NCI-H2196 (cell line): ENCODE results near the gene RTN4IP1.
A peak's percentile ranks its signal among the peaks of the same experiment; 100 is the strongest.
"Not testable (repeated sequence)": the region's sequence is repeated elsewhere in the genome, so short reads cannot be mapped to it uniquely, and the experiment has no call there.

ENCODE experiments used
- DNase-seq: peaks from one replicate; lab custom pipeline; 2025; ENCODE audit not compliant: unreplicated experiment; lab: John Stamatoyannopoulos, UW

The RTN4IP1 gene

DNA sequence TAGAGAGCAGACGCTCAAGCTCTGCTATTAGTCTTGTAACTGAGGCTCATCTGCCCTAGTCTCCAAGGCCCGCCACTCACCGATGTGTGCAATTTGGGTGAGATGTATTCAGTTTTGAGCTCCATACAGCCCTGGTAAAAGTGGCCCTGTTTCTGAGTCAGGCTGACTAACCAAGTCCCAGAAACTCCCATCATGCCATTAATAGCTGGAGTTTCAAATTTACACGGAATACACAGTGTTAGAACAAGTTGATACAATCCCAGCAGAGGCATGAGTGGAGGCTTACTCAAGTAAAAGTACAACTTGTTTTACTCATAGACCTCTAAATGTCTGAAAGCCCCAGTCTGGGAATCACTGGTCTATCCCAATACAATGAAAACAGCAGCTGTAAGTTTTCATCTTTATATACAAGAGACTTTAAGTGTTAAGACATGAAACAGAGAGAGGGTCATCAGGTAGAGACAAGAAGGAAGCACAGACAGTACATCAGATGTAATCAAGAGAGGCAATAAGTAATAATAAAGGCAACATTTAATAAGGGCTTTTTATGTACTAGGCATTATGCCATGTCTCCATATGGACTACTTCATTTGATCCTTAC lies 42.4 kb downstream of the RTN4IP1 start:
- no peak for DNase-seq

DNA sequence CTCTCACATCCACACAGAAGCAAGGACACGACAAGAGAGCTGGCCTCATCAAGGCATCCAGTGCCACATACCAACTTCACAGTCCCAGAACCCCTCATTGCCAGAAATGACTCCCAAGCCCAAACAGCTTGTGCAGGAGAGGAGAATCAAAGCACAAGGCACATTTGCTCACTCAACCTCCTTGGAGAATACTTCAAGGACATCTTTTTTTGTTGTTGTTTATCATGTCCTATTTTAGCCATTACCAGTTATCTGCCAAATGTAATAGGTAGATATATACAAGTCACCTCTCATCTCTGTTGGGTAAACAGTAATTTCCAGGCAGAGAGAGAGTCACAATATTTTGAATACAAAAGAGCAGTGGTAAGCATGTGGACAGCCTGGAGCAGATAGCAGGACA lies 47.8 kb downstream of the RTN4IP1 start:
- DNase-seq: no peak

- DNase-seq: no peak
These were observed 50.0 kb downstream of the RTN4IP1 start for GRCh38 chr6:106579281-106579680.

GRCh38 chr6:106574741-106575458 lies 54.4 kb downstream of the RTN4IP1 start:
- peak; percentile 49 for DNase-seq

DNA sequence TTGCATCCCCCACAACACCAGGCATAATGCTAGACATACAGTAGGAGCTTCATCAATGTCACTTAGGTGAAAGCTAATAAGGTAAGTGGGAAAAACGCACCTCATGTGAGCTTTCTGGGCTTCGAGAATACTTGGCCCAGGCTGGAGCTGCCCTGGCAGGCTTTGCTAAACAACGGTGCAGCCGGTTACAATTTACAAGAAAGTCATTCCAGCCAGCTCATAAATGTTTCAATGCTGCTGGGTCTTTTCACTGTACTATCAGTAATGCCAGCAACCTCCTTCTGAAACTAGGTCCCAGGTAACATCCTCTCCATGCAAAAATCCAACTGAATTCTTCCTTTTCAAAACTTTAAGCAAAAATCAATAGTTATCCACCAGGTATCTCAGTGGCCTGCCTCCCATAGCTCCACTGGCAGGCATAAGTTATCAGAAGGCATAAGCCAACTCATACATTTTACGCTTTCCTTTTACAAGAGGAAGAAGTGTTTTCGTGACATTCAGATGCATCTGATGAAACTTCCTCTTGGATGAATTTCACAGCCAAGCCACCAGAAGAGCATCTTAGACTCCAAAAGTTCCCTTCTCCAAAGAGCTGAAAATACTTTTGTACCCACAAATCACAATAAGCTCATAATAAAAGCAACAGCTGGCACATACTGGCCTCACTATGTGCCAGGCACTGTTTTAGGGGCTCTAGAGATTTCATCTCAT lies 56.3 kb downstream of the RTN4IP1 start:
- no peak for DNase-seq

DNA sequence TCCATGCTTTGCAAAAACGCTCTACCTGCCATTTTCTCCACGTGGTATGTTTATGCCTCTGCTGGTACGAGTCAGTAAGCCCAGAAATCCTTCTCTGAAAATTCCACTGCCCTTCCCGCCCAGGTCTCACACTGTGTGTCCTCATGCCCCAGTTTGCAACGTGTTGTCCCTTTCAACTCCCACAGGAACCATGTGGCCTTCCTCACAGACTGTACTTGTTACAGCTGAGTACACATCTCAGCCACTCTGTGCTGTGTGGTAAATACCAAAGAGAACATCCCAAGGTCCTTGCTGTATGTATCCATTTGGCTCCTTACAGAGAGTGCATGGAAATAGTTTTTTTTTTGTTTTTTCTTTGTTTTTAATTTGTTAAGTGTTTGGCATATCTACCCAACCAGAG lies 56.9 kb downstream of the RTN4IP1 start:
- DNase-seq: no peak

DNA sequence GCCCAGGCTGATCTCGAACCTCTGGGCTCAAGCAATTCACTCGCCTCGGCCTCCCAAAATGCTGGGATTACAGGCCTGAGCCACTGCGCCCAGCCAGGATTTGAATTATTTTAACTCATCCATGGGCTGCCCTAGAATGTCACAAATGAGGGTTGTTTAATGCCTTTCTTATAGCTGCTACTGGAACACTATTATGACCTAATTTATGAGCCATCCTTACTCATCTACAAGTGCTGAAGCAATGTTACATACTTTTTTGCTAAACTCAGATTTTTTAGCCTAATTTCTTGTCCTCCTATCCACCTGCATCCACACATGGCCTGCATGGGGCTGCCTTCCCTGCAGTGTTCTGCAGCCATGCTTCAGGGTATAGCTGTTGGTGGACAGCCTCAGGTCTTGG lies 59.9 kb downstream of the RTN4IP1 start:
- DNase-seq: no peak

DNA sequence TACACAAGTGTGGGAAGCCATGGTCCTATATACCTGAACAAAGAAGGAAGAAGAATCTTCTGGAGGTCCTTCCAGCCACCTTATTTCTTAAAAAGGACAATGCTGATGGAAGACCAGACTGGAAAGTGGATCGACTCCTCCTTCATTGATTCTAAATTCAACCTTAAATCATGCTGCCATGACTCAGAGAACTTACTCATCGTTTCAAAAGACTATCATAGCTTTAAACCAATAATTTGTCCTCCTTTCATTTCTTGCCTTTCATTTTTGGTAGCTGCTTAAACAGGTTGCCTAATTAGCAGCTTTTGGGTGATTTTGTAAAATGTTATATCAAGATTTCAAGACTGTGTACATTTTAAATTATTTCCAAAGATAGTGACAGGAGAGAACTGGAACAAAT lies 60.8 kb downstream of the RTN4IP1 start:
- no peak for DNase-seq

DNA sequence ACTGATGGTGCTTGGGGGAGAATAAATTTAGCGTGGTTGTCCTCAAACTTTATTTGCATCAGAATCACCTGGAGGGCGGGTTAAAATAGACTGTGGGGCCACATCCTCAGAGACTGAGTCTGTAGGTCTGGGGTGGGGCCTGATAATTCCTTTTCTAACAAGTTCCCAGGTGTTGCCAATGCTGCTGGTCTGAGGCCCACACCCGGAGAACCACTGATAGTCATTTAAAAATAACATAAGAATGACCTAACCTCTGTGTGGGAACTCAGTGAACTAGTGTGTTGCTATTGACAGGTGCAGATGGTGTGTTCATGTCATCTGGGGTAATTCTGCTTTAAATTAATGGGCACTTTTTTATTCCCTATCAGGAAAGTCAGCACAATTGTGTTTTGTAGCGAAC lies 64.8 kb downstream of the RTN4IP1 start:
- no peak for DNase-seq

DNA sequence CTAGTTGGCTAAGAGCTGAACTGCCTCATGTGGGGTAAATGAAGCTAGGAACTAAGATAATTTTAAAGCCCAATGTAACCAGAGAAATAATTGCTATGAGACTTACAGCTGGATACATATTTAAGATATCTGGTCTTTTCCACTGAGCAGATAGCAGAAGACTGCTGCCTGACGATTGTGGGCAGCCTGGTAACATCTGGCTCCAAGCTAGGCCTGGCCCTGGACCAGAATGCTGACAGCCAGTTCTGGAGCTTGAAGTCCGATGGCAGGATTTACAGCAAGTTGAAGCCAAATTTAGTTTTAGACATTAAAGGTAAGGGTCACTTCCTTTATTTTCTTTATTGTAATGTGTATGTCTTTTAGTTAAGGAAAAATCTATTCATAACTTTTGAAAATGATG lies 65.7 kb downstream of the RTN4IP1 start:
- DNase-seq: no peak

DNA sequence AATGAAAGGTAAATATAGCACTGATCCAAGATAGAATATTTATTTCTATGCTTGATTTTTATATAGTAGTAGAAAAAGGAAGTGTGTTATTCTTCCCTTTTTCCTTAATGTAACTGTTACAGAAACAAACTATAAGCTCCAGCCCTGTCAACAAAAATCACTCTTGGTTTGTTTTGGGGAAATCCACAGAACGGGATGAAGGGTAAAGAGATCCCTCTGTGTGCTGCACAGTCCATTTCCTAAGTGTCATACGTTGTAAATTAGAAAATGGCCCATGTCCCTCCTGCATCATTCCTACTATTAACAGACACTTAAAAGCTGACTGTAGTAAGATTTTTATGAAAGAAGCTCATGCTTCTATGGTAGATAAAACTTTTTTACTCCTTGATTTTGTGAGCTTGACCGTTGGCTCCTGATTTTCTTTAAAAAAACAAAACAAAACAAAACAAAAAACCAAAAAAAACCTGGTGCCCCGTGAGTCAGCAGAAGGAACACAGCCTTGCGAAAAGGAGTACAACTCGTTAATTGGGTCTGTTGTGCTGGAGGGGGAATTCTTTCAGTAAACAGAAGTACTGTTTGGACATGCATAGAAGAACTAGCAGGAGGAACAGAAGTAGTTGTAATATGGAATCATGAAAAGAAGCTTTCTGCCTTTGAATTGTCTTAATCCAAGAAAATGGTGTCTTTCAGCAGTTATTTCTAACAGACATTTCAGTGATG lies 67.5 kb downstream of the RTN4IP1 start:
- no peak for DNase-seq

- DNase-seq: no peak
These were observed 68.2 kb downstream of the RTN4IP1 start for GRCh38 chr6:106560996-106561685.

- DNase-seq: not testable (repeated sequence)
These were observed 69.6 kb downstream of the RTN4IP1 start for GRCh38 chr6:106559659-106560058.

- DNase-seq: no peak
These were observed 70.9 kb downstream of the RTN4IP1 start for GRCh38 chr6:106558364-106558763.

- DNase-seq: no peak
These were observed 71.5 kb downstream of the RTN4IP1 start for GRCh38 chr6:106557837-106558236.

- no peak for DNase-seq
These were observed 72.8 kb downstream of the RTN4IP1 start for GRCh38 chr6:106556368-106556960.

DNA sequence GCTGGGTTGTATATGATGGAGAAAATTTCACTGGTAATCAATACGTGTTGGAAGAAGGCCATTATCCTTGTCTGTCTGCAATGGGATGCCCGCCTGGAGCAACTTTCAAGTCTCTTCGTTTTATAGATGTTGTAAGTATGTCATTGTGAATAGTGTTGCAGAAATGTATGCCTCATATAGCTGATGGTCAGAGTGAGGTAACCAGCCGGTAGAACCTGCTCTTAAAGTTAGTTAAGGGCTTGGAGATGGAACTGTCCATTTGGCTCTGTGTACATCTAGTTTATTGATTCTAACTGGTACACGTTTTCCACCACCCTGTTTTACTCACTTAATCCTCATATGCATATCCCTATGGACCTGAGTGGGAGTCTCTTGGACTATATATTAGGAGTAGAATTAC lies 73.5 kb downstream of the RTN4IP1 start:
- DNase-seq: no peak

DNA sequence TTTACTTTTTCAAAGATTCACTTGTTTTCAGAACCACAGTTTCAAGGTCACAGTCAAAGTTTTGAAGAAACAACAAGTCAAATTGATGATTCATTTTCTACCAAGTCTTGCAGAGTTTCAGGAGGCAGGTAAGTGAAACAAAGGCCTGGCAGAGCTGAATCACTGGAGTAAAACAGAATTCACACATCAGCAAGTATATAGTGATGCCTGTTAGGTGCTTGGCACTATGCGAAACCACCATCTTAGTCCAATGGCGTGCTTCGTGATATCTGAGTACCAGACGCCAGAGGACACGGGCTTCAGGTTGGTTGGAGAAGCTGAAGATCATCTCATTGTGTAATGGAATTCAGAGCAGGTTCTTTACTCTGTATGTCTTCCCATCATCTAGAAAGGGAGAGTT lies 75.9 kb downstream of the RTN4IP1 start:
- DNase-seq: no peak

DNA sequence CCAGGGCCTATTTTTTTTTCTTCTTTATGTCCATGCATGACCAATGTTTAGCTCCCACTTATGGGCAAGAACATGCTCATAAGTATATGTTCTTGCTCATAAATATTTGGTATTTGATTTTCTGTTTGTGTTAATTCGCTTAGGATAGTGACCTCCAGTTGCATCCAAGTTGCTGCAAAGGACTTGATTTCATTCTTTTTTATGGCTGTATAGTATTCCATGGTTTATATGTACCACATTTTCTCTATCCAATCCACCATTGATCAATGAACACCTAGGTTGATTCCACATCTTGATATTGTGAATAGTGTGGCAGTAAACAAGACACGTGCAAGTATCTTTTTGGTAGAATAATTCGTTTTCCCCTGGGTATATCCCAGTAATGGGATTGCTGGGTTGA lies 78.1 kb downstream of the RTN4IP1 start:
- DNase-seq: no peak

- DNase-seq: no peak
These were observed 79.8 kb downstream of the RTN4IP1 start for GRCh38 chr6:106549521-106549920.
